HAP-1 (cell line): ENCODE measurements around the gene CLTCL1.

ENCODE experiments used
- DNase-seq, 2 experiments: peaks; one replicate each; pipeline ENCODE4 v3.0.0-alpha.2; 2016 to 2020; ENCODE audit warnings: low spot score in 2 of 2
- H3K27me3 ChIP-seq: fragments of 250-450 bp; sonication (Bioruptor Pico); 2 replicates; pipeline ENCODE4 v1.5.1; 2020; ENCODE audit warnings: low read depth, mild to moderate bottlenecking, moderate library complexity
- H3K36me3 ChIP-seq: fragments of 250-450 bp; sonication (Bioruptor Pico); replicated peaks from 2 replicates; pipeline ENCODE4 v1.5.1; 2020; ENCODE audit warnings: mild to moderate bottlenecking
- H3K4me1 ChIP-seq: fragments of 250-450 bp; sonication (Bioruptor Pico); 2 replicates; pipeline ENCODE4 v1.5.1; 2020; ENCODE audit warnings: mild to moderate bottlenecking
- H3K4me3 ChIP-seq: fragments of 250-450 bp; sonication (Bioruptor Pico); 2 replicates; pipeline ENCODE4 v1.5.1; 2020; ENCODE audit warnings: mild to moderate bottlenecking, moderate library complexity
- H3K9me3 ChIP-seq: fragments of 250-450 bp; sonication (Bioruptor Pico); 2 replicates; pipeline ENCODE4 v1.5.1; 2020; ENCODE audit warnings: mild to moderate bottlenecking, moderate library complexity
- in situ Hi-C: fragments of 300-500 bp; cut with MboI; formaldehyde crosslinking; loops from 3 replicates; pipeline ENCODE4 v1.14.3; 2020; ENCODE audit warnings: low sequenced_read_pairs, inconsistent platforms, mixed read lengths

CLTCL1 gene

GRCh38 chr22:19197997-19198865 is 93.3 kb downstream of the CLTCL1 start:
- in situ Hi-C loops = no loop called here
- H3K36me3 ChIP-seq = 0 out of 2 replicates have a peak, but pooled peaks cover 6% of the 10 kb centered on the region

GRCh38 chr22:19196841-19197612 is 94.5 kb downstream of the CLTCL1 start:
- Histone ChIP-seq H3K36me3 (0 out of 2 replicates have a peak, but pooled peaks cover 6% of the 10 kb centered on the region), H3K27me3 (no peaks in the 10 kb centered on the region), H3K9me3 (no peaks in the 10 kb centered on the region), H3K4me3 (no peak overlapping the region), H3K4me1 (no peaks in the 10 kb centered on the region)
- in situ Hi-C loops = no loop called here
- DNase-seq = no peak

More at GRCh38 chr22:19197997-19198865, 93.3 kb downstream of the CLTCL1 start:
- no peak for DNase-seq
- Histone ChIP-seq H3K4me3 (no peak overlapping the region), H3K9me3 (no peaks in the 10 kb centered on the region), H3K27me3 (no peaks in the 10 kb centered on the region), H3K4me1 (no peaks in the 10 kb centered on the region)

- Histone ChIP-seq H3K9me3 (no peaks in the 10 kb centered on the region), H3K4me1 (no peaks in the 10 kb centered on the region), H3K4me3 (no peak overlapping the region), H3K27me3 (no peaks in the 10 kb centered on the region), H3K36me3 (0 out of 2 replicates have a peak, but pooled peaks cover 6% of the 10 kb centered on the region)
- DNase-seq = no peak
- in situ Hi-C loops = no loop called here
These were observed 95.5 kb downstream of the CLTCL1 start for GRCh38 chr22:19195796-19196731.

- H3K27me3 ChIP-seq = no peaks in the 10 kb centered on the region
- no peaks in the 10 kb centered on the region for H3K4me1 ChIP-seq
- H3K36me3 ChIP-seq = 0 out of 2 replicates have a peak, but pooled peaks cover 6% of the 10 kb centered on the region
- H3K4me3 ChIP-seq = no peak overlapping the region
- no peak for DNase-seq
- H3K9me3 ChIP-seq = no peaks in the 10 kb centered on the region
- in situ Hi-C loops = no loop called here
These were observed 96.6 kb downstream of the CLTCL1 start for GRCh38 chr22:19194766-19195536.

- Histone ChIP-seq H3K4me3 (no peak overlapping the region), H3K4me1 (no peaks in the 10 kb centered on the region), H3K9me3 (no peaks in the 10 kb centered on the region), H3K27me3 (no peaks in the 10 kb centered on the region), H3K36me3 (0 out of 2 replicates have a peak, but pooled peaks cover 6% of the 10 kb centered on the region)
- DNase-seq = no peak
- in situ Hi-C loops = no loop called here
These were observed 97.6 kb downstream of the CLTCL1 start for GRCh38 chr22:19193879-19194278.

GRCh38 chr22:19187716-19188563 is 103.6 kb downstream of the CLTCL1 start:
- no peaks in the 10 kb centered on the region for H3K36me3 ChIP-seq
- H3K9me3 ChIP-seq = no peaks in the 10 kb centered on the region
- no peak overlapping the region for H3K4me3 ChIP-seq
- in situ Hi-C loops = loop anchor here (5.0 kb wide), 1 partner anchor 439 kb away; no protein-coding TSS in a partner anchor
- H3K4me1 ChIP-seq = no peaks in the 10 kb centered on the region
- no peak for DNase-seq
- H3K27me3 ChIP-seq = no peaks in the 10 kb centered on the region

GRCh38 chr22:19184276-19184997 is 107.1 kb downstream of the CLTCL1 start:
- Histone ChIP-seq H3K27me3 (no peaks in the 10 kb centered on the region), H3K4me3 (no peak overlapping the region), H3K9me3 (no peaks in the 10 kb centered on the region), H3K4me1 (peaks cover 2% of the 10 kb centered on the region; the same call in 1 of the 2 replicates), H3K36me3 (no peaks in the 10 kb centered on the region)
- in situ Hi-C loops = no loop called here
- DNase-seq = no peak

GRCh38 chr22:19183216-19183615 is 108.3 kb downstream of the CLTCL1 start:
- Histone ChIP-seq H3K4me1 (peaks cover 6% of the 10 kb centered on the region), H3K36me3 (no peaks in the 10 kb centered on the region), H3K27me3 (no peaks in the 10 kb centered on the region), H3K9me3 (no peaks in the 10 kb centered on the region), H3K4me3 (no peak overlapping the region)
- in situ Hi-C loops = no loop called here
- no peak for DNase-seq

GRCh38 chr22:19182472-19183157 is 108.9 kb downstream of the CLTCL1 start:
- DNase-seq = no peak
- Histone ChIP-seq H3K36me3 (peaks cover 4% of the 10 kb centered on the region), H3K27me3 (no peaks in the 10 kb centered on the region), H3K4me3 (no peak overlapping the region), H3K9me3 (no peaks in the 10 kb centered on the region), H3K4me1 (peaks cover 6% of the 10 kb centered on the region)
- in situ Hi-C loops = no loop called here

GRCh38 chr22:19181786-19182471 is 109.6 kb downstream of the CLTCL1 start:
- Histone ChIP-seq H3K27me3 (no peaks in the 10 kb centered on the region), H3K9me3 (no peaks in the 10 kb centered on the region), H3K4me3 (no peak overlapping the region), H3K4me1 (peaks cover 9% of the 10 kb centered on the region), H3K36me3 (peaks cover 11% of the 10 kb centered on the region)
- in situ Hi-C loops = no loop called here
- no peak for DNase-seq
